Panc1 (cell line): Measurements from ENCODE around the gene NLN.

Experiments
- TCF7L2 ChIP-seq: IDR thresholded peaks from 2 replicates; pipeline ENCODE4 v1.6.1; 2011; ENCODE audit warnings: mild to moderate bottlenecking, low read depth, low read length, inconsistent platforms
- TF ChIP-seq, protein P1 (sequence below): fragments of 450-650 bp; IDR thresholded peaks from 2 replicates; pipeline ENCODE4 v1.5.1; 2017; ENCODE audit warnings: mild to moderate bottlenecking
- TF ChIP-seq, protein P2 (sequence below), 2 experiments: IDR thresholded peaks; 2 replicates each; pipeline ENCODE4 v1.6.1; 2011 to 2012; ENCODE audit warnings: low read depth in 2 of 2, control low read depth in 1 of 2, low read length in 1 of 2, mild to moderate bottlenecking in 1 of 2, moderate library complexity in 1 of 2; ENCODE audit not compliant: insufficient read depth in 1 of 2

DNA sequence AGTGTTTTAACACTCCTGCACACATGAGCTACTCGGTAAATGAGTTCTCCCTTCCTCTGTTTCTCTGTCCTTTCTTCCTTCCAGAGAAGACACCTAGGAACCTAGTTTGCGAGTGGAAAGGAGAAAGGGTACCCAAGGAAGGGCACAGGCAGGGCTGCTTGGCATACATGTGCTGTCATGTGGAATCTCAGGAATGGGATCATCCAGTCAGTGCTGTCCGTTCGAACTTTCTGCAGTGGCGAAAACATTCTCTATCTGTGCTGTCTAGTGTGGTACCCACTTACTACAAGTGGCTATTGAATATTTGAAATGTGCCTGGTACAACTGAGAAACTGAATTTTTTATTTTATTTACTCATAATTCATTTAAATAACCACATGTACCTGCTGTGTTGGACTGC is 28.0 kb downstream of the NLN start:
- TF ChIP-seq, protein P1, sequence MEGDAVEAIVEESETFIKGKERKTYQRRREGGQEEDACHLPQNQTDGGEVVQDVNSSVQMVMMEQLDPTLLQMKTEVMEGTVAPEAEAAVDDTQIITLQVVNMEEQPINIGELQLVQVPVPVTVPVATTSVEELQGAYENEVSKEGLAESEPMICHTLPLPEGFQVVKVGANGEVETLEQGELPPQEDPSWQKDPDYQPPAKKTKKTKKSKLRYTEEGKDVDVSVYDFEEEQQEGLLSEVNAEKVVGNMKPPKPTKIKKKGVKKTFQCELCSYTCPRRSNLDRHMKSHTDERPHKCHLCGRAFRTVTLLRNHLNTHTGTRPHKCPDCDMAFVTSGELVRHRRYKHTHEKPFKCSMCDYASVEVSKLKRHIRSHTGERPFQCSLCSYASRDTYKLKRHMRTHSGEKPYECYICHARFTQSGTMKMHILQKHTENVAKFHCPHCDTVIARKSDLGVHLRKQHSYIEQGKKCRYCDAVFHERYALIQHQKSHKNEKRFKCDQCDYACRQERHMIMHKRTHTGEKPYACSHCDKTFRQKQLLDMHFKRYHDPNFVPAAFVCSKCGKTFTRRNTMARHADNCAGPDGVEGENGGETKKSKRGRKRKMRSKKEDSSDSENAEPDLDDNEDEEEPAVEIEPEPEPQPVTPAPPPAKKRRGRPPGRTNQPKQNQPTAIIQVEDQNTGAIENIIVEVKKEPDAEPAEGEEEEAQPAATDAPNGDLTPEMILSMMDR: no peak
- TF ChIP-seq, protein P2, sequence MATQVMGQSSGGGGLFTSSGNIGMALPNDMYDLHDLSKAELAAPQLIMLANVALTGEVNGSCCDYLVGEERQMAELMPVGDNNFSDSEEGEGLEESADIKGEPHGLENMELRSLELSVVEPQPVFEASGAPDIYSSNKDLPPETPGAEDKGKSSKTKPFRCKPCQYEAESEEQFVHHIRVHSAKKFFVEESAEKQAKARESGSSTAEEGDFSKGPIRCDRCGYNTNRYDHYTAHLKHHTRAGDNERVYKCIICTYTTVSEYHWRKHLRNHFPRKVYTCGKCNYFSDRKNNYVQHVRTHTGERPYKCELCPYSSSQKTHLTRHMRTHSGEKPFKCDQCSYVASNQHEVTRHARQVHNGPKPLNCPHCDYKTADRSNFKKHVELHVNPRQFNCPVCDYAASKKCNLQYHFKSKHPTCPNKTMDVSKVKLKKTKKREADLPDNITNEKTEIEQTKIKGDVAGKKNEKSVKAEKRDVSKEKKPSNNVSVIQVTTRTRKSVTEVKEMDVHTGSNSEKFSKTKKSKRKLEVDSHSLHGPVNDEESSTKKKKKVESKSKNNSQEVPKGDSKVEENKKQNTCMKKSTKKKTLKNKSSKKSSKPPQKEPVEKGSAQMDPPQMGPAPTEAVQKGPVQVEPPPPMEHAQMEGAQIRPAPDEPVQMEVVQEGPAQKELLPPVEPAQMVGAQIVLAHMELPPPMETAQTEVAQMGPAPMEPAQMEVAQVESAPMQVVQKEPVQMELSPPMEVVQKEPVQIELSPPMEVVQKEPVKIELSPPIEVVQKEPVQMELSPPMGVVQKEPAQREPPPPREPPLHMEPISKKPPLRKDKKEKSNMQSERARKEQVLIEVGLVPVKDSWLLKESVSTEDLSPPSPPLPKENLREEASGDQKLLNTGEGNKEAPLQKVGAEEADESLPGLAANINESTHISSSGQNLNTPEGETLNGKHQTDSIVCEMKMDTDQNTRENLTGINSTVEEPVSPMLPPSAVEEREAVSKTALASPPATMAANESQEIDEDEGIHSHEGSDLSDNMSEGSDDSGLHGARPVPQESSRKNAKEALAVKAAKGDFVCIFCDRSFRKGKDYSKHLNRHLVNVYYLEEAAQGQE (IDR thresholded peaks at IDR 0.05; ENCODE audit: insufficient read depth in 1 of 2, low read depth in 2 of 2, low read length in 1 of 2): no peak
- TF ChIP-seq TCF7L2: no peak
